8988T (cell line): ENCODE results near the gene COQ2.
"Not testable (repeated sequence)": the region's sequence is repeated elsewhere in the genome, so short reads cannot be mapped to it uniquely, and the experiment has no call there.

ENCODE experiments used
- DNase-seq: peaks from one replicate; pipeline ENCODE4 v3.0.0; 2011

The COQ2 gene

GRCh38 chr4:83284193-83285054 lies at the start of gene COQ2:
Gene COQ2, minus strand, starts transcription at chr4:83284798. Its CDS starts 34 bp downstream, at chr4:83284764.
- peak; percentile 71 for DNase-seq

GRCh38 chr4:83331956-83332355 lies 47.4 kb upstream of the COQ2 start:
- DNase-seq: no peak

GRCh38 chr4:83329521-83330110 lies 45.0 kb upstream of the COQ2 start:
- DNase-seq: no peak

- no peak for DNase-seq
These were observed 44.1 kb upstream of the COQ2 start for GRCh38 chr4:83328521-83329187.

GRCh38 chr4:83326546-83326945 lies 41.9 kb upstream of the COQ2 start:
- no peak for DNase-seq

GRCh38 chr4:83325306-83325705 lies 40.7 kb upstream of the COQ2 start:
- DNase-seq: not testable (repeated sequence)

- no peak for DNase-seq
These were observed 38.5 kb upstream of the COQ2 start for GRCh38 chr4:83323136-83323535.

GRCh38 chr4:83320548-83320947 lies 36.0 kb upstream of the COQ2 start:
- no peak for DNase-seq

- DNase-seq: no peak
These were observed 34.1 kb upstream of the COQ2 start for GRCh38 chr4:83318666-83319065.

GRCh38 chr4:83317671-83318070 lies 33.1 kb upstream of the COQ2 start:
- no peak for DNase-seq

- DNase-seq: no peak
These were observed 32.0 kb upstream of the COQ2 start for GRCh38 chr4:83316459-83317165.

GRCh38 chr4:83315341-83315870 lies 30.8 kb upstream of the COQ2 start:
- no peak for DNase-seq

- DNase-seq: no peak
These were observed 24.1 kb upstream of the COQ2 start for GRCh38 chr4:83308672-83309071.

GRCh38 chr4:83307920-83308319 lies 23.3 kb upstream of the COQ2 start:
- no peak for DNase-seq

GRCh38 chr4:83305187-83305586 lies 20.6 kb upstream of the COQ2 start:
- no peak for DNase-seq

- no peak for DNase-seq
These were observed 13.1 kb upstream of the COQ2 start for GRCh38 chr4:83297548-83298260.

- DNase-seq: no peak
These were observed 8.9 kb upstream of the COQ2 start for GRCh38 chr4:83293305-83294046.

GRCh38 chr4:83290059-83290774 lies 5.6 kb upstream of the COQ2 start:
- not testable (repeated sequence) for DNase-seq

- not testable (repeated sequence) for DNase-seq
These were observed 3.8 kb upstream of the COQ2 start for GRCh38 chr4:83288381-83288780.

GRCh38 chr4:83285055-83285407 lies 433 bp upstream of the COQ2 start:
- no peak for DNase-seq

GRCh38 chr4:83283181-83283580 lies 1.4 kb downstream of the COQ2 start:
- DNase-seq: no peak
